ENCODE measurements around the gene WDR89.
"Not testable (repeated sequence)": the region's sequence is repeated elsewhere in the genome, so short reads cannot be mapped to it uniquely, and the experiment has no call there.

WDR89 gene

DNA sequence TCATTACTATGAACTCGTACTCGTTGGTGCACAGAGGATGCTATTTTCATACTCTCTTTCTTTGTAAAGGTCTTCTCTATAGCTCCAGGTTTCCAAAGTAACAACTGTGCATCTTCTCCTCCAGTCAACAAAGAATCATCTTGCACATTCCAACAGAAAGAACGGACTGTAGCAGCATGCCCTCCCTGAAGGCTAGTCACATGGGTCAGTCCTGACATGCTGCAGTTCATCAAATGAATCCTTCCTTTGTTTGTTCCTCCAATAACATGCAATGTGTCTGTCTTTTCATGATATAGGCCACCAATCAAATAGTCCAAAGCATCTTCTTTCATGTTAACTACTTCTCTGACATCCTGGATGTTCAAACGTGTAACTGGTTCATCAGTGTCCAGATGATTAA is 42.9 kb downstream of the WDR89 start:
- Histone ChIP-seq H3K36me3 (ENCODE audit: control insufficient read depth in 1 of 2, insufficient read depth in 2 of 2, low read length in 2 of 2) (peaks cover 16 to 17% of the 10 kb centered on the region in 2 experiments), H4K91ac (ENCODE audit: low read depth, low read length) (no peak overlapping the region), H3K79me2 (ENCODE audit: control insufficient read depth, insufficient read depth, low read length, poor library complexity) (no peaks in the 10 kb centered on the region), H3K14ac (ENCODE audit: low read length) (no peak overlapping the region), H2AK5ac (ENCODE audit: low read length) (no peak overlapping the region), H4K12ac (ENCODE audit: low read depth, low read length) (no peak overlapping the region), H3K23ac (ENCODE audit: low read length) (no peak overlapping the region), H3K27me3 (ENCODE audit: insufficient read depth, low read length) (no peaks in the 10 kb centered on the region), H3K27ac (ENCODE audit: low read depth, low read length) (no peak overlapping the region), H3K4me2 (ENCODE audit: low read length) (no peak overlapping the region), H4K8ac (ENCODE audit: low read depth, low read length) (no peak overlapping the region), H3K79me1 (ENCODE audit: low read length) (no peaks in the 10 kb centered on the region), H3K4ac (ENCODE audit: low read depth, low read length) (no peak overlapping the region), H3K9ac (ENCODE audit: low read length) (no peak overlapping the region), H2BK5ac (ENCODE audit: low read depth, low read length, poor library complexity) (no peak overlapping the region), H2AFZ (ENCODE audit: insufficient read depth, low read length, poor library complexity) (no peak overlapping the region), H2BK12ac (ENCODE audit: low read length) (no peak overlapping the region), H2BK120ac (ENCODE audit: insufficient read depth, low read length, poor library complexity) (no peak overlapping the region), H3K18ac (ENCODE audit: low read length) (no peak overlapping the region), H3K9me3 (ENCODE audit: insufficient read depth, low read depth, low read length) (peaks cover 11% of the 10 kb centered on the region), H3K4me1 (ENCODE audit: control insufficient read depth in 1 of 2, insufficient read depth in 2 of 2, low read length in 2 of 2) (no peaks in the 10 kb centered on the region), H3K4me3 (ENCODE audit: low read depth, low read length) (no peak overlapping the region)
- DNase-seq, result no peak
- no CpG with 5 or more reads among the region's 4 CpGs for WGBS (ENCODE audit: extremely low coverage, insufficient coverage, insufficient read length)

DNA sequence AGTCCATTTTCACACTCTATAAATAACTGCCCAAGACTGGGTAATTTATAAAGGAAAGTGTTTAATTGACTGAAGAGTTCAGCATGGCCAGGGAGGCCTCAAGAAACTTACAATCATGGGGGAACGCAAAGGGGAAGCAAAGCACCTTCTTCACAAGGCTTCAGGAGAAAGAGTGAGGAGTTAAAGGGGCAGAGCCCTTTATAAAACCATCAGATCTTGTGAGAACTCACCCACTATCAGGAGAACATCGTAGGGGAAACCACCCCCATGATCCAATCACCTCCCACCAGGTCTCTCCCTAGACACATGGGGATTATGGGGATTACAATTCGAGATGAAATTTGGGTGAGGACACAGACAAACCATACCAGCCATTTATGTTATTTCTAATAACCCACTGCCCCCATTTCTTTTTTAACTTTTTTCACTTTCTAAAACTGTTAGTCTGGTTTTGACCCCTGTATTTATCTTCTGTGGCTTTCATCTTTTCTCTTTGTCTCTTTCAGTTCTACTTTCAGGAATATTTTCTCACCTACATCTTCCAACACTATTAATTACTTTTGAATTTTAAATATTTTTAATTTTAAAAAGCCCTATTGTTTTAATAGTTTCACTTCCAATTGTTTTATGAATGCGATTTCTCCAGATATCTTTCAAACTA is 44.5 kb downstream of the WDR89 start:
- H3K27me3 ChIP-seq (ENCODE audit: insufficient read depth, low read length), result no peaks in the 10 kb centered on the region
- H3K36me3 ChIP-seq (ENCODE audit: control insufficient read depth in 1 of 2, insufficient read depth in 2 of 2, low read length in 2 of 2), result peaks cover 15 to 16% of the 10 kb centered on the region in 2 experiments
- no peak overlapping the region for H2BK5ac ChIP-seq (ENCODE audit: low read depth, low read length, poor library complexity)
- H4K8ac ChIP-seq (ENCODE audit: low read depth, low read length), result no peak overlapping the region
- H3K23ac ChIP-seq (ENCODE audit: low read length), result no peak overlapping the region
- no peak overlapping the region for H3K18ac ChIP-seq (ENCODE audit: low read length)
- peaks cover 13% of the 10 kb centered on the region for H3K9me3 ChIP-seq (ENCODE audit: insufficient read depth, low read depth, low read length)
- no peaks in the 10 kb centered on the region for H3K4me1 ChIP-seq (ENCODE audit: control insufficient read depth in 1 of 2, insufficient read depth in 2 of 2, low read length in 2 of 2)
- H4K12ac ChIP-seq (ENCODE audit: low read depth, low read length), result no peak overlapping the region
- no peaks in the 10 kb centered on the region for H3K79me2 ChIP-seq (ENCODE audit: control insufficient read depth, insufficient read depth, low read length, poor library complexity)
- WGBS (ENCODE audit: extremely low coverage, insufficient coverage, insufficient read length), result no CpG with 5 or more reads among the region's 4 CpGs
- H3K9ac ChIP-seq (ENCODE audit: low read length), result no peak overlapping the region
- H2AK5ac ChIP-seq (ENCODE audit: low read length), result no peak overlapping the region
- H3K79me1 ChIP-seq (ENCODE audit: low read length), result no peaks in the 10 kb centered on the region
- DNase-seq, result no peak
- H2BK120ac ChIP-seq (ENCODE audit: insufficient read depth, low read length, poor library complexity), result no peak overlapping the region
- no peak overlapping the region for H3K4me2 ChIP-seq (ENCODE audit: low read length)
- no peak overlapping the region for H3K27ac ChIP-seq (ENCODE audit: low read depth, low read length)
- no peak overlapping the region for H2BK12ac ChIP-seq (ENCODE audit: low read length)
- no peak overlapping the region for H4K91ac ChIP-seq (ENCODE audit: low read depth, low read length)
- no peak overlapping the region for H3K14ac ChIP-seq (ENCODE audit: low read length)
- no peak overlapping the region for H3K4ac ChIP-seq (ENCODE audit: low read depth, low read length)
- H2AFZ ChIP-seq (ENCODE audit: insufficient read depth, low read length, poor library complexity), result no peak overlapping the region
- no peak overlapping the region for H3K4me3 ChIP-seq (ENCODE audit: low read depth, low read length)

DNA sequence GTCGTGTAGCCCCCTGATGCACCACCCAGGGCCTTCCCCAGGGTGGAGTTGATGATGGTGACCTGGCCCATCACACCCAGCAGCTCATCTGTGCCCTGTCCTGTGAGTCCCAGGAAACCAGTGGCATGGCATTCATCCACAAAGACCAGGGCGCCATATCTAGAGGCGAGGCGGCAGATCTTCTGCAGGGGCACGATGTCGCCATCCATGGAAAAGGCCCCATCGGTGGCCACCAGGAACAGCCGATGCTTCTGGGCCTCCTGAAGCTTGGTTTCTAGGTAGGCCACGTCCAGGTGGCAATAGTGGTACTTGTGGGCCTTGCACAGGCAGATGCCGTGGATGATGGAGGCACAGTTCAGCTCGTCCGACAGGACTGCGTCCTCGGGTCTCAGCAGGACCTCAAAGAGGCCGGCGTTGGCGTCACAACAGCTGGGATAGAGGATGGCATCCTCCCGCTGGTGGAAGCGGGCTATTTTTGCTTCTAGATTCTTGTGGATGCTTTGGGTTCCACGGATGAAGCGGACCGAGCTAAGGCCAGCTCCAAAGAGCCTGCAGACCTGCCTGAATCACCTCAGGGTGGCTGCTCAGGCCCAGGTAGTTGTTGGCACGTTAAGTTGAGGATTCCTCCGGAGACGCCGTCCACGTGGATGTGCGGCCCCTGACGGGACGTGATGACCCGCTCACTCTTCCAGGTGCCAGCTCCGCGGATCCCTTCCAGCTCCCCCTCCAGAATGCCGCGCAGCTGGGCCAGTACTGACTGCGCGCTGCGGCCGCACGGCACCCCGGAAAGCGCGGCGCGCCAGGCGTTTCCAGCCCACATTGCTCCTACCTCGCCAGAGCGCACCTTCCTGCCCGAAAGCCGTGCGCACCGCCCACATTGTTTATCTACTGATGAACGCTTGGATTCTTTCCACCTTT is 47.0 kb downstream of the WDR89 start:
- Histone ChIP-seq H3K9me3 (ENCODE audit: insufficient read depth, low read depth, low read length) (peaks cover 13% of the 10 kb centered on the region), H3K4me1 (ENCODE audit: control insufficient read depth in 1 of 2, insufficient read depth in 2 of 2, low read length in 2 of 2) (no peaks in the 10 kb centered on the region), H3K14ac (ENCODE audit: low read length) (no peak overlapping the region), H3K27me3 (ENCODE audit: insufficient read depth, low read length) (no peaks in the 10 kb centered on the region), H3K4ac (ENCODE audit: low read depth, low read length) (no peak overlapping the region), H4K91ac (ENCODE audit: low read depth, low read length) (no peak overlapping the region), H3K18ac (ENCODE audit: low read length) (no peak overlapping the region), H3K27ac (ENCODE audit: low read depth, low read length) (no peak overlapping the region), H3K79me2 (ENCODE audit: control insufficient read depth, insufficient read depth, low read length, poor library complexity) (no peaks in the 10 kb centered on the region), H2AK5ac (ENCODE audit: low read length) (no peak overlapping the region), H2AFZ (ENCODE audit: insufficient read depth, low read length, poor library complexity) (no peak overlapping the region), H3K36me3 (ENCODE audit: control insufficient read depth in 1 of 2, insufficient read depth in 2 of 2, low read length in 2 of 2) (peaks cover 13 to 14% of the 10 kb centered on the region in 2 experiments), H2BK120ac (ENCODE audit: insufficient read depth, low read length, poor library complexity) (no peak overlapping the region), H3K79me1 (ENCODE audit: low read length) (no peaks in the 10 kb centered on the region), H3K4me3 (ENCODE audit: low read depth, low read length) (no peak overlapping the region), H3K23ac (ENCODE audit: low read length) (no peak overlapping the region), H3K9ac (ENCODE audit: low read length) (no peak overlapping the region), H3K4me2 (ENCODE audit: low read length) (no peak overlapping the region), H4K8ac (ENCODE audit: low read depth, low read length) (no peak overlapping the region), H2BK5ac (ENCODE audit: low read depth, low read length, poor library complexity) (no peak overlapping the region), H2BK12ac (ENCODE audit: low read length) (no peak overlapping the region), H4K12ac (ENCODE audit: low read depth, low read length) (no peak overlapping the region)
- no peak for DNase-seq
- WGBS (ENCODE audit: extremely low coverage, insufficient coverage, insufficient read length), result no CpG with 5 or more reads among the region's 53 CpGs

DNA sequence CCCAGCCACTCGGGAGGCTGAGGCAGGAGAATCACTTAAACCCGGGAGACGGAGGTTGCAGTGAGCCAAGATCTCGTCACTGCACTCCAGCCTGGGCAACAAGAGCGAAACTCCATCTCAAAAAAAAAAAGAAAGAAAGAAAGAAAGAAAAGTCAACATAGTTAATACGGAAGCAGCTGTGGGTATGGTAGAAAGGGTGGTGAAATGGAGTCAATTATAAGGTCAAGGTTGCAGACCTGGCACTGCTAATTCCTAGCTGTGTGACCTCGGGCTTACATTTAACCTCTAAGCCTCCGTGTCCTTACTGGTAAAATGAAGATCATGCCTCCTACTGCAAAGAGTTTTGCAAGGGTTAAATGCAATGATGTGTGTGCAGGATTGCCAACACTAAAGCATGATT is 58.6 kb downstream of the WDR89 start:
- H3K9ac ChIP-seq (ENCODE audit: low read length); H3K36me3 ChIP-seq (ENCODE audit: control insufficient read depth in 1 of 2, insufficient read depth in 2 of 2, low read length in 2 of 2); H3K27ac ChIP-seq (ENCODE audit: low read depth, low read length); H3K79me2 ChIP-seq (ENCODE audit: control insufficient read depth, insufficient read depth, low read length, poor library complexity); H3K4me2 ChIP-seq (ENCODE audit: low read length); H2BK12ac ChIP-seq (ENCODE audit: low read length); H3K23ac ChIP-seq (ENCODE audit: low read length); H3K4ac ChIP-seq (ENCODE audit: low read depth, low read length); H3K27me3 ChIP-seq (ENCODE audit: insufficient read depth, low read length); H2BK120ac ChIP-seq (ENCODE audit: insufficient read depth, low read length, poor library complexity); H3K4me3 ChIP-seq (ENCODE audit: low read depth, low read length); H4K91ac ChIP-seq (ENCODE audit: low read depth, low read length); DNase-seq; H2AK5ac ChIP-seq (ENCODE audit: low read length); H3K14ac ChIP-seq (ENCODE audit: low read length); H2BK5ac ChIP-seq (ENCODE audit: low read depth, low read length, poor library complexity); H3K79me1 ChIP-seq (ENCODE audit: low read length); H3K18ac ChIP-seq (ENCODE audit: low read length); H2AFZ ChIP-seq (ENCODE audit: insufficient read depth, low read length, poor library complexity); H4K12ac ChIP-seq (ENCODE audit: low read depth, low read length); H3K9me3 ChIP-seq (ENCODE audit: insufficient read depth, low read depth, low read length); H4K8ac ChIP-seq (ENCODE audit: low read depth, low read length); H3K4me1 ChIP-seq (ENCODE audit: control insufficient read depth in 1 of 2, insufficient read depth in 2 of 2, low read length in 2 of 2): not testable (repeated sequence)
- no CpG with 5 or more reads among the region's 8 CpGs for WGBS (ENCODE audit: extremely low coverage, insufficient coverage, insufficient read length)

Data from trophoblast cell (in vitro differentiated cells and primary cell).